Measurements from ENCODE around the gene GPR62. TPM values are rescaled to one million over a fixed set of nuclear protein-coding genes. Genes with fewer than 3 reads are reported as not detected.

Gene GPR62
- total RNA-seq, 1 experiment from 2014 or later = not detected

DNA sequence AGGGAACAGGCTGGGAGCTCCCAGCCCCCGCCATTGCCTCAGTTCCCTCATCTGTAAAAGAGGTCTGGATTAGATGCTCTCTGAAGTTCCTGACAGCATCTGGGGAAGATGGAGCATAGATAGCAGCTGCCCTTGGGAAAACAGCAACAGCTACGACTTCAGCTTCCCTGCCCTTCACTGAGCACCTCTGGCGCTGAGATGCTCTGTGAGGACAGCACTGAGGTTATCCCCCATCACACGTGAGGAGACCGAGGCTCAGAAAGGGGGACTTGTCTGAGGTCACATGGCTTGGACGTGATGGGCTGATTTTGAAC, 51.6 kb downstream of the GPR62 start:
- POLR2A ChIA-PET (ENCODE audit: unreplicated experiment) = no interaction called here
- no peak overlapping the region for H2AFZ ChIP-seq (ENCODE audit: low read length)
- no peak overlapping the region for H3K27ac ChIP-seq (ENCODE audit: low read length)

More for the DNA sequence above, 51.6 kb downstream of the GPR62 start:
- no peaks in the 10 kb centered on the region for H3K36me3 ChIP-seq (ENCODE audit: low read depth, low read length)
- H3K4me3 ChIP-seq (ENCODE audit: low read length) = no peak overlapping the region
- TF ChIP-seq EZH2 (IDR thresholded peaks at IDR 0.05; ENCODE audit: low read length, unreplicated experiment) (no peak), EZH2phosphoT487 (IDR thresholded peaks at IDR 0.05; ENCODE audit: borderline replicate concordance, low read length) (no peak)
- TF ChIP-seq, protein P1, sequence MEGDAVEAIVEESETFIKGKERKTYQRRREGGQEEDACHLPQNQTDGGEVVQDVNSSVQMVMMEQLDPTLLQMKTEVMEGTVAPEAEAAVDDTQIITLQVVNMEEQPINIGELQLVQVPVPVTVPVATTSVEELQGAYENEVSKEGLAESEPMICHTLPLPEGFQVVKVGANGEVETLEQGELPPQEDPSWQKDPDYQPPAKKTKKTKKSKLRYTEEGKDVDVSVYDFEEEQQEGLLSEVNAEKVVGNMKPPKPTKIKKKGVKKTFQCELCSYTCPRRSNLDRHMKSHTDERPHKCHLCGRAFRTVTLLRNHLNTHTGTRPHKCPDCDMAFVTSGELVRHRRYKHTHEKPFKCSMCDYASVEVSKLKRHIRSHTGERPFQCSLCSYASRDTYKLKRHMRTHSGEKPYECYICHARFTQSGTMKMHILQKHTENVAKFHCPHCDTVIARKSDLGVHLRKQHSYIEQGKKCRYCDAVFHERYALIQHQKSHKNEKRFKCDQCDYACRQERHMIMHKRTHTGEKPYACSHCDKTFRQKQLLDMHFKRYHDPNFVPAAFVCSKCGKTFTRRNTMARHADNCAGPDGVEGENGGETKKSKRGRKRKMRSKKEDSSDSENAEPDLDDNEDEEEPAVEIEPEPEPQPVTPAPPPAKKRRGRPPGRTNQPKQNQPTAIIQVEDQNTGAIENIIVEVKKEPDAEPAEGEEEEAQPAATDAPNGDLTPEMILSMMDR (conservative IDR thresholded peaks at IDR 0.05; ENCODE audit: low read depth, low read length) = no peak
- intact Hi-C loops (cut with micrococcal nuclease) = no loop called here
- H3F3A ChIP-seq (ENCODE audit: low read length, unreplicated experiment) = no peaks in the 10 kb centered on the region
- no peak overlapping the region for H3K4me2 ChIP-seq (ENCODE audit: low read length)
- no peak overlapping the region for H3K9ac ChIP-seq (ENCODE audit: low read length)
- no peaks in the 10 kb centered on the region for H3K9me2 ChIP-seq (replicated peaks; ENCODE audit: low read length)
- H3K9me3 ChIP-seq (ENCODE audit: low read length) = no peaks in the 10 kb centered on the region
- H3K4me1 ChIP-seq (ENCODE audit: insufficient read depth, low read length) = no peaks in the 10 kb centered on the region
- H3K27me3 ChIP-seq (ENCODE audit: low read length) = no peaks in the 10 kb centered on the region
- no peaks in the 10 kb centered on the region for H3K79me2 ChIP-seq (ENCODE audit: low read length)
- no peaks in the 10 kb centered on the region for H4K20me1 ChIP-seq (ENCODE audit: low read length)
- DNase-seq (no peak), ATAC-seq (no peak)
- CTCF ChIA-PET = no interaction called here
- no TSS peak for BruUV-seq (replicated peaks)

Other genes starting within 250 kb of the GPR62 start
- gene GRM2, start 248.3 kb upstream of the GPR62 start, total RNA-seq (2014; rRNA removed) = 0.07 and 0.17 TPM in 2 replicates
- gene IQCF6, start 176.1 kb upstream of the GPR62 start, total RNA-seq (2014; rRNA removed) = not detected in 2 replicates
- not detected in 2 replicates for gene IQCF2, start 93.8 kb upstream of the GPR62 start, total RNA-seq (2014; rRNA removed)
- gene IQCF5, start 79.8 kb upstream of the GPR62 start, total RNA-seq (2014; rRNA removed) = not detected in 2 replicates
- gene IQCF1, start 52.0 kb upstream of the GPR62 start, total RNA-seq (2014; rRNA removed) = 0.22 TPM in 1 of 2 replicates, not detected in the other
- 95.0 and 112 TPM in 2 replicates for gene RRP9, start 13.5 kb upstream of the GPR62 start, total RNA-seq (2014; rRNA removed)
- 19.3 and 30.5 TPM in 2 replicates for gene PARP3, start 13.0 kb upstream of the GPR62 start, total RNA-seq (2014; rRNA removed)
- 45.8 and 59.1 TPM in 2 replicates for gene PCBP4, start 12.1 kb downstream of the GPR62 start, total RNA-seq (2014; rRNA removed)
- gene ABHD14B, start 18.7 kb downstream of the GPR62 start, total RNA-seq (2014; rRNA removed) = 49.6 and 53.8 TPM in 2 replicates
- 22.1 and 23.4 TPM in 2 replicates for gene ABHD14A, start 19.7 kb downstream of the GPR62 start, total RNA-seq (2014; rRNA removed)
- 71.3 and 113 TPM in 2 replicates for gene ACY1, start 28.2 kb downstream of the GPR62 start, total RNA-seq (2014; rRNA removed)
- 1,539 and 1,807 TPM in 2 replicates for gene RPL29, start 40.5 kb downstream of the GPR62 start, total RNA-seq (2014; rRNA removed)
- gene DUSP7, start 101.2 kb downstream of the GPR62 start, total RNA-seq (2014; rRNA removed) = 40.9 and 51.1 TPM in 2 replicates
- gene POC1A, start 199.0 kb downstream of the GPR62 start, total RNA-seq (2014; rRNA removed) = 41.5 and 43.0 TPM in 2 replicates
- gene ALAS1, start 242.8 kb downstream of the GPR62 start, total RNA-seq (2014; rRNA removed) = 63.5 and 69.5 TPM in 2 replicates